Duodenal mucosa (tissue), 2 donors: Measurements from ENCODE around the gene RAB11FIP4.

Experiments used
- H3K27ac ChIP-seq: one replicate; pipeline ENCODE4 v1.7.0; 2013; ENCODE audit warnings: low read depth, low read length
- H3K27me3 ChIP-seq, 2 donors: one replicate each; pipeline ENCODE4 v1.7.0; 2013; ENCODE audit warnings: low read length in 2 of 2, control low read depth in 1 of 2; ENCODE audit not compliant: insufficient read depth in 2 of 2, control insufficient read depth in 1 of 2
- H3K36me3 ChIP-seq, 2 donors: one replicate each; pipeline ENCODE4 v1.7.0; 2013; ENCODE audit warnings: low read length in 2 of 2, control low read depth in 1 of 2; ENCODE audit not compliant: insufficient read depth in 2 of 2, control insufficient read depth in 1 of 2
- H3K4me1 ChIP-seq, 2 donors: one replicate each; pipeline ENCODE4 v1.7.0; 2013; ENCODE audit warnings: low read length in 2 of 2, control low read depth in 1 of 2; ENCODE audit not compliant: insufficient read depth in 2 of 2, control insufficient read depth in 1 of 2
- H3K4me3 ChIP-seq, 2 donors: one replicate each; pipeline ENCODE4 v1.7.0; 2013; ENCODE audit warnings: low read length in 2 of 2, low read depth in 1 of 2
- H3K9ac ChIP-seq, 2 donors: one replicate each; pipeline ENCODE4 v1.7.0; 2013; ENCODE audit warnings: low read length in 2 of 2, low read depth in 1 of 2
- H3K9me3 ChIP-seq, 2 donors: one replicate each; pipeline ENCODE4 v1.7.0; 2013; ENCODE audit warnings: low read length in 2 of 2, control low read depth in 1 of 2; ENCODE audit not compliant: control insufficient read depth in 1 of 2

RAB11FIP4 gene

DNA sequence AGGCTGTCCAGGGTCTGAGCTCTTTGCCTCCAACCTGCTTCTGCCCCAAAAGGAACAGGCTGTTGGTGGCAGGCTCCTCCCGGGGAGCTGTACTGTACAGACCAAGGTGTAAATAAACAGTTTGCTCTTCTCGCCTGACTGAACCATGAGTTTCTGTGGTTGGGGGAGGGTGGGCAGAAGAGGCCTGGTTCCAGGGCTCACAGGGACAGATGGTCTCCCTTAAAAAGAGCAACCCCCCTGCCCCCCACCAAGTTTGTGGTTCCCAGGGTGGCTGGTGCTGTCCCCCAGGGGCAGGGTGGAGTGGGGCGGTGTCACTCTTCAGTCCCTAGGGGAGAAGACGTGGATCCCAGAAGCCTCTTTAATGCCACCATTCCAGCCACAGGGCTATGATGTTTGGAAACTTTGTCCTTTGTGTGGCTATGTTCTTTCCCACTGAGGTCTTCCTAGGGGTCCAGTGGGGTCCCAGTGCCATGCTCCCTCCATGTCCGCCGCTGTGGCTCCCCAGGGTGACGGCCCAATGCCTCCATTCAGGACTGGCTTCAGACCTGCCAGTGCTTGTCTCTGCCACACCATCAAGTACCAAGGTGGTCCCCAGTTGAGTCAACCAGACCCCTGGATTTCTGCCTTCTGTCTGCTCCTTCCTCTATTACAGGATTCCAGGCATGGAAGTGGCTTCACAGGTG lies 146.7 kb downstream of the RAB11FIP4 start:
- H3K9ac ChIP-seq: no peak overlapping the region
- H3K36me3 ChIP-seq: no peaks in the 10 kb centered on the region
- peaks cover 5 to 6% of the 10 kb centered on the region in 2 donors for H3K4me1 ChIP-seq
- no peak overlapping the region for H3K27ac ChIP-seq
- H3K27me3 ChIP-seq: no peaks in the 10 kb centered on the region
- H3K9me3 ChIP-seq: no peaks in the 10 kb centered on the region
- no peak overlapping the region for H3K4me3 ChIP-seq

DNA sequence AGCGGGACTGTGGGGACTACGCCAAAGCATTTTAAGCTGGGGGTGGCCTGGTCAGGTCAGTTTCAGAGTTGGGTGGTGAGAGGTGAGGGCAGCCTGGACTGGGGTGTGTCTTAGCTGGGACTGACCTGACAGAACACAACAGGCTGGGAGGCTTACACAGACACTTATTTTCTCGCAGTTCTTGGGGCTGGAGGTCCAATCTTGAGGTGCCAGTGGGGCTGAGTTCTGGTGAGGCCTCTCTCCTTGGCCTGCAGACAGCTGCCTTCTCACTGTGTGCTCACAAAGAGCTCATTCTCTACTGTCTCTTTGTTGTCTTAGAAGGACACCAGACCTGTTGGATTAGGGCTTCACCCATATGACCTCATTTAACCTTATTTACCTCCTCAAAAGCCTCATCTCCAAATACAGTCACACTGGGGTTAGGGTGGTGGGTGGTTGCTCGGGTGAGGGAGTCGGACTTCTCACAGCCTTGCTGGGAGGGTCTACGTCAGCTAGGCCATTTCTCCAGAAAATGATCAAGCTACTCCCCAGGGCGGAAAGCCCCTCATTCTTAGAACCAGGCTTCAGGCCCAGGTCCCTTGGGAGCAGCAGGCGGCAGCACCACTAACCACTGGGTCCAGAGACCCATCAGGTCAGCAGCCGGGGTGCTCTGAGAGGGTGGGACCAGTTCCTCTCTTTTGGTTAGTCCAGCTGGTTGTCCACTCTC lies 149.3 kb downstream of the RAB11FIP4 start:
- no peak overlapping the region for H3K9ac ChIP-seq
- no peaks in the 10 kb centered on the region for H3K27me3 ChIP-seq
- no peak overlapping the region for H3K27ac ChIP-seq
- H3K9me3 ChIP-seq: no peaks in the 10 kb centered on the region
- H3K36me3 ChIP-seq: no peaks in the 10 kb centered on the region
- H3K4me3 ChIP-seq: no peak overlapping the region
- peaks cover 5 to 9% of the 10 kb centered on the region in 2 donors for H3K4me1 ChIP-seq

DNA sequence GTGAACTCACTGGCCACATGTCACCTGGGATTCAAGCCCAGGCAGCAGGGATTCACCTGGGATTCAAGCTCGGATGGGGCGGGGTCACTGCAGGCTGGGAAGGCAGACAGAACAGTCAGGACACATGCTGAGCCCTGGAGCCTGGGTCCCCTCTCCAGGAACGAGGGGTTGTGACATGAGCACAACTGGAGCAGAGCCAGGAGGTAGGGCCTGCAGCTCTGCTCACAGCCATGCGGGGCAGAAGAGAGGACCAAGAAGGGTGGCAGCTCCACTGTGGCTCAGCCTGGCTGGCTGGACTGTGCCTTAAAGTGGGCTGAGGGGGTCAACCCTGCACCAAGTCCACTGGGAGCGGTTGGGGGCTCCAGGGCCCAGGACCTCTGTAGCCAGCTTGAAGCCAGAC lies 150.1 kb downstream of the RAB11FIP4 start:
- peaks cover 5 to 9% of the 10 kb centered on the region in 2 donors for H3K4me1 ChIP-seq
- H3K27me3 ChIP-seq: no peaks in the 10 kb centered on the region
- H3K27ac ChIP-seq: no peak overlapping the region
- H3K4me3 ChIP-seq: no peak overlapping the region
- H3K9me3 ChIP-seq: no peaks in the 10 kb centered on the region
- no peaks in the 10 kb centered on the region for H3K36me3 ChIP-seq
- H3K9ac ChIP-seq: no peak overlapping the region

DNA sequence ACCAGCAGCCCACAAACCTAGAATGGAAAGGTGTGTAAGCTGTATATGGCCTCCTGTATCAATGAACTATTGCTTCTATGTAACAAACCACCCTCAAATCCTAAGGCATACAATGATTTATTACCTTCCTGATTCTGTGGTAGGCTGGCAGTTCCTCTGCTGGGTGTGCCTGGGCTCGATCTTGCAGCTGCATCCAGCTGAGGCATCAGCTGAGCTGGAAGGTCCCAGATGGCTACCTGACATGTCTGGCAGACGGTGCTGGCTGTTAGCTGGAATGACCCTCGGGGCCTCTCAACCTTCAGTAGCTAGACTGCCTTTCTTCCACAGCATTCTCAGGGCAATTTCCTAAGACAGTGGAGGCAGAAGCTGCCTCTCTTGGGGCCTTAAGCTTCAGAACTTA lies 152.7 kb downstream of the RAB11FIP4 start:
- H3K9me3 ChIP-seq: no peaks in the 10 kb centered on the region
- no peak overlapping the region for H3K9ac ChIP-seq
- H3K4me1 ChIP-seq: peaks cover 0 to 9% of the 10 kb centered on the region in 2 donors
- no peaks in the 10 kb centered on the region for H3K36me3 ChIP-seq
- no peak overlapping the region for H3K27ac ChIP-seq
- no peak overlapping the region for H3K4me3 ChIP-seq
- no peaks in the 10 kb centered on the region for H3K27me3 ChIP-seq

DNA sequence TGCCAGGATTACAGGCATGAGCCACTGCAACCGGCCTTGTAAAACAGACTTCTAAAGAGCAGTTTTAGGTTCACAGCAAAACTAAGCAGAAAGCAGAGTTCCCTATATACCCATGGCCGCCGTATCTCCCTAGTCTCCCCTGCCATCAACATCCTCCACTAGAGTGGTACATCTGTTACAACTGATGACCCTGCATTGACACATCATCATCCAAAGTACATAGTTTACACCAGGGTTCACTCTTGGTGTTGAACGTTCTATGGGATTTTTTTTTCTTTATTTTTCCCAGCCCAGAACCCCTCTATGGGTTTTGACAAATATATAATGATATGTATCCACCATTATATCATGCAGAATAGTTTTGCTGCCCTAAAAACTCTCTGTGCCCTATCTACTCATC lies 155.2 kb downstream of the RAB11FIP4 start:
- Histone ChIP-seq H3K4me1 (peaks cover 0 to 10% of the 10 kb centered on the region in 2 donors), H3K9me3 (no peaks in the 10 kb centered on the region), H3K27me3 (no peaks in the 10 kb centered on the region), H3K36me3 (no peaks in the 10 kb centered on the region), H3K4me3 (no peak overlapping the region), H3K9ac (no peak overlapping the region), H3K27ac (no peak overlapping the region)

DNA sequence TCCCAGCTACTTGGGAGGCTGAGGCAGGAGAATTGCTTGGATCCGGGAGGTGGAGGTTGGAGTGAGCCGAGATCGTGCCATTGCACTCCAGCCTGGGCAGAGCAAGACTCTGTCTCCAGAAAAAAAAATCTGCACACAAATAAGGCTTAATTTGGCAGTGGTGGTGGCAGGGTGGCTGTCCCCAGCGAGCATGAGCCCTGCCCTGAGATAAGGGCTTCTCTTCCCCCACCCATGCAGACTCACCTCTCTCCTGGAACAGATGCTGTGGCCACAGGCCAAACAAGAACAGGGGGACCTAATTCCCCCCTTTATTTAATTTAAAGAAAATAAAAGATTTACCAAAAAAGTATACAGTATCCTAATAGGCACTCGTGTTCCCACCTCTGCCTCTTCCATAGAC lies 157.2 kb downstream of the RAB11FIP4 start:
- peak overlapping the region in 1 of 2 donors; percentile 60 for H3K9ac ChIP-seq
- peaks cover 0 to 10% of the 10 kb centered on the region in 2 donors for H3K4me1 ChIP-seq
- no peaks in the 10 kb centered on the region for H3K36me3 ChIP-seq
- peak overlapping the region; percentile 83 to 84 for H3K4me3 ChIP-seq
- no peak overlapping the region for H3K27ac ChIP-seq
- no peaks in the 10 kb centered on the region for H3K9me3 ChIP-seq
- no peaks in the 10 kb centered on the region for H3K27me3 ChIP-seq

DNA sequence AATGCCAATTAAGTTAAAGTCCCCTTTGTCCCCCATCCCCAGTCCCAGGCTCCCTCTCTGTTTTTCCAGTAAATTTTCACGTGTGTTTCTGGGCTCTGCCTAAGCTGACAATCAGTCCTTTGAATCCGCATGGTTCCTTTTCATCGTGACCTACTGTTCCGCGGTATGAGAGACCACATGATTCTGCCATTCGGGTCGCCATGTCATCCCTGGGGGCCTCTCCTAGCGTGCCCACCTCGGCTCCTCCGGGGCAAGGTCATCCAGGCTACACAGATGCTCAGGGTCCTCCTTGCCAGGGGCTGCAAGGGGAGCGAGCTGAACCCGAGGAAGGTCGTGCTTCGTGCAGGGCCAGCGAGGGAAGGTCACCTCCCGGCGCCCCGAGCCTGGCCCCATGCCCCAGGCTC lies 157.6 kb downstream of the RAB11FIP4 start:
- no peaks in the 10 kb centered on the region for H3K9me3 ChIP-seq
- H3K9ac ChIP-seq: peak overlapping the region; percentile 60 to 68
- H3K27ac ChIP-seq: peak overlapping the region; percentile 86
- no peaks in the 10 kb centered on the region for H3K27me3 ChIP-seq
- no peaks in the 10 kb centered on the region for H3K36me3 ChIP-seq
- H3K4me1 ChIP-seq: peaks cover 0 to 7% of the 10 kb centered on the region in 2 donors
- peak overlapping the region; percentile 83 to 84 for H3K4me3 ChIP-seq

DNA sequence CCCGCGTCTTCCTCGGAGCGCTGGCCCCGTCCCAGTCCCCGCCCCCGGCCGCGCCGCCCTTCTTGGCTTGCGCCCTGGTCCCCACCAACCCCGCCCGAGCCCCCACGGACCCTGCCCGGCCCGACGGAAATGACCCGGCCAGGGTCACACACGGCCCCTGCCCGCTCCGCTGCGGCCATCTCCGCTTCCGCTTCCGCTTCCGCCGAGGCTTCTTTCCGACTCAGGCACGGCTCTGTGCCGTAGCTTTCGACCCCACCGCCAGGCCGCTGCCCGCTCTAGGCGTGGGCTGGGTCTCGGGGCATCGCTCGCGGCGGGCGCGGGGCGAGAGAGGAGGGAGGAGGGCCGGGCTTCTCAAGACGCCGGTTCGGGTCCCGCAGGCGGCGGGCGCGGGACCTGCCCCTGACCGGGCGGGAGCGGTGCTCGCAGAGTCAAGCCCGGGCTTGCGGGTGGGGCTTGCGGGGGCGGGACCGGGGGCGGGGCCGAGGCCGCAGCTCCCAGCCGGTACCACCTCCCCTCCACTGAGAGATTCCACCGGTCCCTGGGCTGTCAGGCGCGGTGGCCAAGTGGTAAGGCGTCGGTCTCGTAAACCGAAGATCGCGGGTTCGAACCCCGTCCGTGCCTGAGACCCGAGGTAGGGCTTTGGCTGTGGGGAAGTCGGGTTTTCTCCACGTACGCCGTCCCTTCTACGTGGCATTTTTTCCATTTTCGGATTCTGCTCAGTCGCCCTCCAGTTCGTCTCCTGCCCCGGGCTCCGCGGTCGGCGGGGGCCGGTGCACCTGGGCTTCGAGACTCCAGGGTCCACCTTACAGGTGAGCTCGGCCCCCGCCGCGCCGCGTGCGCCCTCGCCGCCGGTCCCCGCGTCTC lies 158.3 kb downstream of the RAB11FIP4 start:
- peak overlapping the region; percentile 66 to 68 for H3K9ac ChIP-seq
- peak overlapping the region; percentile 86 for H3K27ac ChIP-seq
- peaks cover 0 to 7% of the 10 kb centered on the region in 2 donors for H3K4me1 ChIP-seq
- no peaks in the 10 kb centered on the region for H3K36me3 ChIP-seq
- H3K4me3 ChIP-seq: peak overlapping the region; percentile 83 to 84
- no peaks in the 10 kb centered on the region for H3K27me3 ChIP-seq
- no peaks in the 10 kb centered on the region for H3K9me3 ChIP-seq

DNA sequence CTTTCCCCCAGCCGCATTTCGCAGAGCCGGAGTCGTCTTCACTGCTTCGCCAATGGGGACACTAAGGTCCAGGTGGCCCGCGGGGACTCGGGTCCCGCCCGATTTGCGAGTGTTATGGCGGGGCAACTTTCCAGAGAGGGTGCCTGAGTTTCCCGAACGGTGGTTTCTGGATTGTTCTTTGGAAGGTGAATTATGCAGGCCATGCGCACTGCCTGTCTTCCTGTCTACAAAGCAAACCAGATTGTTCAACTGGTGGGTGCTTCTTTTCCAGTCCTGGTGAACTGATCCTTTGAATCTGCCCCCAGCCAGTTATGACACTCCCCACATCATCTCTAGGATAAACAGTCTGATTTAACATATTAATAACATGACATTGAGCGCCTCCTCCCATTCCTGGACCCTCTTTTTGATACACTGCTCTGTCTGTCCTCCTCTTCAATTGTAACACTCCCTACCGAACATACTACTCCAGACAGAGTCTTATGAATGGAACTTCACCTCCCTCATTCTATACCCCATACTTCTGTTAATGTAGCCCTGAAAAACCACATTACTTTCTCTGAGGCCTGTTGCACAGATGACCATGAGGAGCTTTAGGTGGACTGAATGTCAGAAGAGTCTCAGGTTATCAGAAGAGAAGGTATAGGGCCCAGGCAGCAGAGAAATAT lies 159.0 kb downstream of the RAB11FIP4 start:
- no peaks in the 10 kb centered on the region for H3K27me3 ChIP-seq
- peak overlapping the region; percentile 10 for H3K27ac ChIP-seq
- H3K36me3 ChIP-seq: no peaks in the 10 kb centered on the region
- H3K4me1 ChIP-seq: peaks cover 0 to 7% of the 10 kb centered on the region in 2 donors
- no peaks in the 10 kb centered on the region for H3K9me3 ChIP-seq
- H3K4me3 ChIP-seq: peak overlapping the region; percentile 66 to 84
- H3K9ac ChIP-seq: peak overlapping the region; percentile 66 to 68
